SK-N-SH (cell line): Measurements from ENCODE around the gene ACER2. TPM values are rescaled to one million over a fixed set of nuclear protein-coding genes. Genes with fewer than 3 reads are reported as not detected.

ENCODE experiments used
- CTCF ChIA-PET: fragments of 300-600, 350-600 bp; formaldehyde crosslinking; extraction: SDS; loops from one replicate; lab custom pipeline; 2021; lab: Yijun Ruan, JAX
- POLR2A ChIA-PET: fragments of 350-600 bp; sonication (Branson Sonifier 250); formaldehyde crosslinking; extraction: SDS; loops from one replicate; lab custom pipeline; 2020; ENCODE audit warnings: antibody characterized with exemption, inconsistent platforms; lab: Yijun Ruan, JAX
- DNase-seq: peaks from one replicate; pipeline ENCODE4 v3.0.0; 2012
- H2AFZ ChIP-seq: fragments of 200-600 bp; sonication (generic); 2 replicates; pipeline ENCODE4 v1.8.1; 2016; ENCODE audit warnings: antibody characterized with exemption, mild to moderate bottlenecking, low read depth
- H3F3A ChIP-seq: fragments of 200-600 bp; sonication (generic); replicated peaks from 2 replicates; pipeline ENCODE3; 2016; ENCODE audit warnings: antibody characterized with exemption, mild to moderate bottlenecking; ENCODE audit not compliant: insufficient read depth
- H3K27ac ChIP-seq, 2 experiments: fragments of 200-500 bp in 1 of 2; fragments of 200-600 bp in 1 of 2; sonication (Bioruptor generic) in 1 of 2; sonication (generic), shearing (Covaris generic) in 1 of 2; 2 replicates each; pipeline versions ENCODE4 v1.5.1 to v1.6.1; 2014 to 2016; ENCODE audit warnings: low read depth in 2 of 2, inconsistent platforms in 1 of 2, low read length in 1 of 2, mild to moderate bottlenecking in 1 of 2, mixed read lengths in 1 of 2
- H3K27me3 ChIP-seq: fragments of 200-600 bp; sonication (generic), shearing (Covaris generic); 2 replicates; pipeline ENCODE4 v1.6.1; 2016; ENCODE audit warnings: mixed run types; ENCODE audit not compliant: insufficient read depth
- H3K36me3 ChIP-seq, 2 experiments: fragments of 200-500 bp in 1 of 2; fragments of 200-600 bp in 1 of 2; sonication (Bioruptor generic) in 1 of 2; sonication (generic) in 1 of 2; replicated peaks in 1 of 2; 2 replicates each; pipeline versions ENCODE3 to v1.5.1; 2014 to 2016; ENCODE audit warnings: low read length in 1 of 2, mild to moderate bottlenecking in 1 of 2; ENCODE audit not compliant: insufficient read depth in 2 of 2, control insufficient read depth in 1 of 2
- H3K4me1 ChIP-seq, 2 experiments: fragments of 200-500 bp in 1 of 2; fragments of 200-600 bp in 1 of 2; sonication (Bioruptor generic) in 1 of 2; sonication (generic), shearing (Covaris generic) in 1 of 2; 2 replicates each; pipeline versions ENCODE4 v1.5.1 to v1.6.1; 2014 to 2016; ENCODE audit warnings: low read depth in 1 of 2, low read length in 1 of 2, mixed run types in 1 of 2; ENCODE audit not compliant: insufficient read depth in 2 of 2, control insufficient read depth in 1 of 2
- H3K4me2 ChIP-seq: fragments of 200-600 bp; sonication (generic), shearing (Covaris generic); 2 replicates; pipeline ENCODE4 v1.6.1; 2017; ENCODE audit warnings: mixed run types
- H3K4me3 ChIP-seq, 2 experiments: fragments of 200-500 bp in 1 of 2; fragments of 200-600 bp in 1 of 2; sonication (Bioruptor generic) in 1 of 2; sonication (generic), shearing (Covaris generic) in 1 of 2; 2 replicates each; pipeline versions ENCODE4 v1.5.1 to v1.8.1; 2014 to 2016; ENCODE audit warnings: low read depth in 2 of 2, inconsistent platforms in 1 of 2, low read length in 1 of 2, mild to moderate bottlenecking in 1 of 2, mixed read lengths in 1 of 2, moderate library complexity in 1 of 2
- H3K79me2 ChIP-seq: fragments of 200-600 bp; sonication (generic); 2 replicates; pipeline ENCODE4 v1.8.1; 2017; ENCODE audit warnings: mild to moderate bottlenecking; ENCODE audit not compliant: insufficient read depth
- H3K9ac ChIP-seq: fragments of 200-600 bp; sonication (generic); 2 replicates; pipeline ENCODE4 v1.6.1; 2017; ENCODE audit warnings: mixed run types
- H3K9me2 ChIP-seq: fragments of 200-600 bp; sonication (generic); 2 replicates; pipeline ENCODE4 v1.6.1; 2017; ENCODE audit warnings: mixed run types
- H3K9me3 ChIP-seq: fragments of 200-600 bp; sonication (generic); 2 replicates; pipeline ENCODE4 v1.6.1; 2017; ENCODE audit warnings: mixed run types, mild to moderate bottlenecking, moderate library complexity
- H4K20me1 ChIP-seq: fragments of 200-600 bp; sonication (generic); 2 replicates; pipeline ENCODE4 v1.6.1; 2017; ENCODE audit warnings: mild to moderate bottlenecking, mixed run types; ENCODE audit not compliant: insufficient read depth
- CHD2 ChIP-seq: fragments of 150-350 bp; IDR thresholded peaks from 2 replicates; pipeline ENCODE4 v1.6.1; 2018; ENCODE audit warnings: low read length; ENCODE audit not compliant: partially characterized antibody
- CTCF ChIP-seq: fragments of 200-600 bp; sonication (generic); IDR thresholded peaks from 2 replicates; pipeline ENCODE4 v1.6.1; 2017; ENCODE audit warnings: antibody characterized with exemption, mild to moderate bottlenecking, moderate library complexity
- ELF1 ChIP-seq: IDR thresholded peaks from 2 replicates; pipeline ENCODE4 v1.4.0; 2012
- EP300 ChIP-seq, 2 experiments: IDR thresholded peaks; 2 replicates each; pipeline versions ENCODE4 v1.4.0 to v1.6.1; 2012; ENCODE audit warnings: borderline replicate concordance in 1 of 2, low read depth in 1 of 2, low read length in 1 of 2
- FOSL2 ChIP-seq: IDR thresholded peaks from 2 replicates; pipeline ENCODE4 v1.4.0; 2012; ENCODE audit warnings: low read depth, mild to moderate bottlenecking, moderate library complexity, borderline replicate concordance
- FOXJ3 ChIP-seq: sonication (generic); formaldehyde crosslinking; IDR thresholded peaks from 2 replicates; pipeline ENCODE4 v1.5.1; 2020; ENCODE audit warnings: mild to moderate bottlenecking, missing genetic modification reagents
- GABPA ChIP-seq: IDR thresholded peaks from 2 replicates; pipeline ENCODE4 v1.4.0; 2012; ENCODE audit warnings: low read depth, mild to moderate bottlenecking
- JUND ChIP-seq: IDR thresholded peaks from 2 replicates; pipeline ENCODE4 v1.4.0; 2012
- MEF2A ChIP-seq: IDR thresholded peaks from 2 replicates; pipeline ENCODE4 v1.4.0; 2012; ENCODE audit warnings: low read depth, borderline replicate concordance
- NFIC ChIP-seq: IDR thresholded peaks from 2 replicates; pipeline ENCODE4 v1.4.0; 2012; ENCODE audit warnings: borderline replicate concordance
- RCOR1 ChIP-seq: fragments of 150-350 bp; IDR thresholded peaks from 2 replicates; pipeline ENCODE4 v1.6.1; 2017; ENCODE audit warnings: antibody characterized with exemption, low read length
- RFX5 ChIP-seq: IDR thresholded peaks from 2 replicates; pipeline ENCODE4 v1.6.1; 2012; ENCODE audit warnings: mild to moderate bottlenecking, improper control_type of control experiment, low read length
- RXRA ChIP-seq: IDR thresholded peaks from 2 replicates; pipeline ENCODE4 v1.4.0; 2012; ENCODE audit warnings: low read depth, mild to moderate bottlenecking, borderline replicate concordance
- TCF12 ChIP-seq: IDR thresholded peaks from 2 replicates; pipeline ENCODE4 v1.4.0; 2012
- TEAD4 ChIP-seq: IDR thresholded peaks from 2 replicates; pipeline ENCODE4 v1.4.0; 2012; ENCODE audit warnings: mild to moderate bottlenecking, borderline replicate concordance; ENCODE audit not compliant: insufficient read depth
- YY1 ChIP-seq: IDR thresholded peaks from 2 replicates; pipeline ENCODE4 v1.4.0; 2012; ENCODE audit warnings: low read depth, mild to moderate bottlenecking
- WGBS: methylation state at CpG from one replicate; pipeline ENCODE4 v1.1.6; 2017; ENCODE audit warnings: low lambda C conversion rate; 5-methylcytosine and 5-hydroxymethylcytosine counted together
- polyA plus RNA-seq, 3 experiments: library from polyadenylated mRNA; depleted of rRNA; stranded (reverse); fragments of >200 nt; gene quantifications; 2 replicates each; pipeline ENCODE4 v1.2.3, GENCODE V29; 2012
- TF ChIP-seq, protein P1 (sequence below): fragments of 150-350 bp; IDR thresholded peaks from 2 replicates; pipeline ENCODE4 v1.6.1; 2017; ENCODE audit warnings: antibody characterized with exemption, low read length, low read depth, borderline replicate concordance
- TF ChIP-seq, protein P2 (sequence below): IDR thresholded peaks from 2 replicates; pipeline ENCODE4 v1.4.0; 2012; ENCODE audit warnings: low read depth
- TF ChIP-seq, protein P3 (sequence below): IDR thresholded peaks from 2 replicates; pipeline ENCODE4 v1.4.0; 2012; ENCODE audit warnings: low read depth, borderline replicate concordance
- TF ChIP-seq, protein P4 (sequence below): fragments of 150-350 bp; IDR thresholded peaks from 2 replicates; pipeline ENCODE4 v1.6.1; 2016; ENCODE audit warnings: mild to moderate bottlenecking, low read depth, low read length

ACER2 gene
- polyA plus RNA-seq, 1 of the 3 experiments (the other 2 are of a cell fraction) = 1.3 TPM

GRCh38 chr9:19429595-19429994 is 20.8 kb downstream of the ACER2 start (continued):
- TF ChIP-seq, protein P1, sequence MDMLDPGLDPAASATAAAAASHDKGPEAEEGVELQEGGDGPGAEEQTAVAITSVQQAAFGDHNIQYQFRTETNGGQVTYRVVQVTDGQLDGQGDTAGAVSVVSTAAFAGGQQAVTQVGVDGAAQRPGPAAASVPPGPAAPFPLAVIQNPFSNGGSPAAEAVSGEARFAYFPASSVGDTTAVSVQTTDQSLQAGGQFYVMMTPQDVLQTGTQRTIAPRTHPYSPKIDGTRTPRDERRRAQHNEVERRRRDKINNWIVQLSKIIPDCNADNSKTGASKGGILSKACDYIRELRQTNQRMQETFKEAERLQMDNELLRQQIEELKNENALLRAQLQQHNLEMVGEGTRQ = no peak
- TF ChIP-seq, protein P2, sequence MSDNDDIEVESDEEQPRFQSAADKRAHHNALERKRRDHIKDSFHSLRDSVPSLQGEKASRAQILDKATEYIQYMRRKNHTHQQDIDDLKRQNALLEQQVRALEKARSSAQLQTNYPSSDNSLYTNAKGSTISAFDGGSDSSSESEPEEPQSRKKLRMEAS = no peak
- TF ChIP-seq, protein P3, sequence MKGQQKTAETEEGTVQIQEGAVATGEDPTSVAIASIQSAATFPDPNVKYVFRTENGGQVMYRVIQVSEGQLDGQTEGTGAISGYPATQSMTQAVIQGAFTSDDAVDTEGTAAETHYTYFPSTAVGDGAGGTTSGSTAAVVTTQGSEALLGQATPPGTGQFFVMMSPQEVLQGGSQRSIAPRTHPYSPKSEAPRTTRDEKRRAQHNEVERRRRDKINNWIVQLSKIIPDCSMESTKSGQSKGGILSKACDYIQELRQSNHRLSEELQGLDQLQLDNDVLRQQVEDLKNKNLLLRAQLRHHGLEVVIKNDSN = no peak

GRCh38 chr9:19430201-19430760 is 21.5 kb downstream of the ACER2 start:
- no peak overlapping the region for H2AFZ ChIP-seq
- no peaks in the 10 kb centered on the region for H3K9me2 ChIP-seq
- DNase-seq = no peak
- no peaks in the 10 kb centered on the region for H3F3A ChIP-seq
- ChIA-PET CTCF (interaction anchor here (0.7 to 2.3 kb wide), 5 partner anchors 13 to 492 kb away, joined by 3 to 9 read pairs (median 3); no protein-coding TSS in a partner anchor), POLR2A (interaction anchor here (0.6 to 1.9 kb wide), 2 partner anchors 13 to 21 kb away, joined by 3 to 4 read pairs; partner anchors contain the start of gene ACER2)
- no peak overlapping the region for H3K4me3 ChIP-seq
- 89% methylated on average over 2 of the region's 2 CpGs for whole genome bisulfite sequencing
- H3K4me2 ChIP-seq = no peak overlapping the region
- H3K79me2 ChIP-seq = no peaks in the 10 kb centered on the region
- no peaks in the 10 kb centered on the region for H3K4me1 ChIP-seq
- H3K36me3 ChIP-seq = no peaks in the 10 kb centered on the region
- H4K20me1 ChIP-seq = no peaks in the 10 kb centered on the region
- H3K27me3 ChIP-seq = no peaks in the 10 kb centered on the region
- no peak overlapping the region for H3K27ac ChIP-seq
- no peak overlapping the region for H3K9ac ChIP-seq
- TF ChIP-seq RXRA = no peak
- no peak for TF ChIP-seq NFIC
- TF ChIP-seq RCOR1 = no peak
- no peak for TF ChIP-seq ELF1
- no peak for TF ChIP-seq GABPA
- no peak for TF ChIP-seq FOXJ3 (CRISPR knock-in tag)
- no peak for TF ChIP-seq CTCF
- TF ChIP-seq TEAD4 = no peak
- TF ChIP-seq MEF2A = no peak
- TF ChIP-seq, protein P2 = no peak
- TF ChIP-seq, protein P3 = no peak
- TF ChIP-seq EP300 (IDR thresholded peaks at IDR 0.05; ENCODE audit: borderline replicate concordance in 1 of 2, low read depth in 1 of 2, low read length in 1 of 2) = no peak
- TF ChIP-seq JUND = no peak
- TF ChIP-seq RFX5 = no peak
- no peak for TF ChIP-seq CHD2
- TF ChIP-seq, protein P4, sequence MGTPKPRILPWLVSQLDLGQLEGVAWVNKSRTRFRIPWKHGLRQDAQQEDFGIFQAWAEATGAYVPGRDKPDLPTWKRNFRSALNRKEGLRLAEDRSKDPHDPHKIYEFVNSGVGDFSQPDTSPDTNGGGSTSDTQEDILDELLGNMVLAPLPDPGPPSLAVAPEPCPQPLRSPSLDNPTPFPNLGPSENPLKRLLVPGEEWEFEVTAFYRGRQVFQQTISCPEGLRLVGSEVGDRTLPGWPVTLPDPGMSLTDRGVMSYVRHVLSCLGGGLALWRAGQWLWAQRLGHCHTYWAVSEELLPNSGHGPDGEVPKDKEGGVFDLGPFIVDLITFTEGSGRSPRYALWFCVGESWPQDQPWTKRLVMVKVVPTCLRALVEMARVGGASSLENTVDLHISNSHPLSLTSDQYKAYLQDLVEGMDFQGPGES = no peak
- no peak for TF ChIP-seq YY1
- TF ChIP-seq FOSL2 = no peak
- TF ChIP-seq TCF12 = no peak
- no peaks in the 10 kb centered on the region for H3K9me3 ChIP-seq
